Gastrocnemius medialis (tissue), 4 donors: ENCODE results near the gene GRIK1.

Experiments used
- POLR2A ChIP-seq, 2 donors: fragments of 450-650 bp; IDR thresholded peaks; one replicate each; pipeline ENCODE4 v1.6.1; 2017; ENCODE audit warnings: antibody characterized with exemption in 2 of 2, mild to moderate bottlenecking in 2 of 2, moderate library complexity in 2 of 2
- TF ChIP-seq, protein P1 (sequence below), 5 experiments: fragments of 450-650 bp in 3 of 5; fragments of 200-600 bp in 2 of 5; sonication (generic) in 2 of 5; IDR thresholded peaks in 4 of 5; conservative IDR thresholded peaks in 1 of 5; 1 replicate in 4 of 5; 2 replicates in 1 of 5; pipeline ENCODE4 v1.5.1; 2016 to 2019; ENCODE audit warnings: antibody characterized with exemption in 5 of 5, mild to moderate bottlenecking in 3 of 5, moderate library complexity in 3 of 5

DNA sequence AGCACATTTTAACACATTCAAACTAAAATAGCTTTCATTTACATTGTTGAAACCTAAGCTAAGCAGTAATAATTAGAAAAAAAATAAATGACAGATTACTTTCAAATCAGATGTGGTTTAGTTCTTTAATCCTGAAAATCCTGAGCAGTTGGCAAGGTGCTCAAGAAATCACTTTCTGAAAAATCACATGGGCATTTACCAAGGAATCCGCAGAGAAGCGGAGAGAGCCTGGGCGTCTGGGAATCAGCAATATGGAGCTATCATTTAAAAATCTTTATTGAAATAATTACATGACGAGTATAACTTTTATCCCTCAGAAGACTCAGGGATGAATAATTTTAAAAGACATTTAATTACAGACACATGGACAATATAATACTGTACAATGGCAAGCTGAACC lies 30.2 kb downstream of the GRIK1 start:
- TF ChIP-seq, protein P1, sequence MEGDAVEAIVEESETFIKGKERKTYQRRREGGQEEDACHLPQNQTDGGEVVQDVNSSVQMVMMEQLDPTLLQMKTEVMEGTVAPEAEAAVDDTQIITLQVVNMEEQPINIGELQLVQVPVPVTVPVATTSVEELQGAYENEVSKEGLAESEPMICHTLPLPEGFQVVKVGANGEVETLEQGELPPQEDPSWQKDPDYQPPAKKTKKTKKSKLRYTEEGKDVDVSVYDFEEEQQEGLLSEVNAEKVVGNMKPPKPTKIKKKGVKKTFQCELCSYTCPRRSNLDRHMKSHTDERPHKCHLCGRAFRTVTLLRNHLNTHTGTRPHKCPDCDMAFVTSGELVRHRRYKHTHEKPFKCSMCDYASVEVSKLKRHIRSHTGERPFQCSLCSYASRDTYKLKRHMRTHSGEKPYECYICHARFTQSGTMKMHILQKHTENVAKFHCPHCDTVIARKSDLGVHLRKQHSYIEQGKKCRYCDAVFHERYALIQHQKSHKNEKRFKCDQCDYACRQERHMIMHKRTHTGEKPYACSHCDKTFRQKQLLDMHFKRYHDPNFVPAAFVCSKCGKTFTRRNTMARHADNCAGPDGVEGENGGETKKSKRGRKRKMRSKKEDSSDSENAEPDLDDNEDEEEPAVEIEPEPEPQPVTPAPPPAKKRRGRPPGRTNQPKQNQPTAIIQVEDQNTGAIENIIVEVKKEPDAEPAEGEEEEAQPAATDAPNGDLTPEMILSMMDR (IDR thresholded peaks at IDR 0.05 in 4 of 5, conservative IDR thresholded peaks at IDR 0.05 in 1 of 5), result no peak
- no peak for TF ChIP-seq POLR2A (IDR thresholded peaks at IDR 0.05)
